A549 (cell line): ENCODE measurements around the gene RUNX2. TPM values are rescaled to one million over a fixed set of nuclear protein-coding genes. Genes with fewer than 3 reads are reported as not detected.
"Not testable (repeated sequence)": the region's sequence is repeated elsewhere in the genome, so short reads cannot be mapped to it uniquely, and the experiment has no call there.

Experiments used
- ATAC-seq, 2 experiments: fragments of 200-7000 bp in 1 of 2; fragments of >200 bp in 1 of 2; cut with Nextera tagmentation in 1 of 2; cut with Tn5 transposase in 1 of 2; 3 replicates each; pipeline versions ENCODE4 v1.8.0 to v1.9.1; 2018 to 2020; ENCODE audit warnings: mild to moderate bottlenecking in 1 of 2, moderate library complexity in 1 of 2
- CTCF ChIA-PET: fragments of 300-600 bp; sonication (Branson Sonifier 250); formaldehyde crosslinking; extraction: SDS; loops from one replicate; lab custom pipeline; 2021; ENCODE audit warnings: antibody characterized with exemption, inconsistent platforms; lab: Yijun Ruan, JAX
- POLR2A ChIA-PET: fragments of 350-600 bp; formaldehyde crosslinking; extraction: SDS; loops from one replicate; lab custom pipeline; 2021; ENCODE audit warnings: antibody characterized with exemption, inconsistent platforms; lab: Yijun Ruan, JAX
- DNase-seq, 2 experiments: peaks; one replicate each; pipeline versions ENCODE4 v3.0.0 to v3.0.0-alpha.2; 2011 to 2016; ENCODE audit warnings: low read depth in 1 of 2, low spot score in 1 of 2
- FAIRE-seq: peaks from 2 replicates; lab custom pipeline; 2011; peaks lifted over from hg19 to GRCh38; lab: Jason Lieb, UNC
- H3K27ac ChIP-seq, 2 experiments: fragments of >200 bp; sonication (Bioruptor Twin); formaldehyde crosslinking; 3 replicates each; pipeline ENCODE4 v1.5.1; 2016 to 2017
- H3K4me1 ChIP-seq: fragments of >200 bp; sonication (Bioruptor Twin); formaldehyde crosslinking; 3 replicates; pipeline ENCODE4 v1.6.1; 2016
- H3K4me2 ChIP-seq: fragments of >200 bp; sonication (Bioruptor Twin); formaldehyde crosslinking; 3 replicates; pipeline ENCODE4 v1.6.1; 2016
- H3K4me3 ChIP-seq: fragments of >200 bp; sonication (Bioruptor Twin); formaldehyde crosslinking; 3 replicates; pipeline ENCODE4 v1.5.1; 2016
- H3K9me3 ChIP-seq: fragments of >200 bp; sonication (Bioruptor Twin); formaldehyde crosslinking; 3 replicates; pipeline ENCODE4 v1.6.1; 2016
- BCL3 ChIP-seq: fragments of >200 bp; sonication (Bioruptor Twin); formaldehyde crosslinking; IDR thresholded peaks from 3 replicates; pipeline ENCODE4 v1.6.1; 2016
- BHLHE40 ChIP-seq: IDR thresholded peaks from 2 replicates; pipeline ENCODE4 v1.6.1; 2012; ENCODE audit warnings: low read depth, low read length, inconsistent platforms
- CEBPB ChIP-seq, 2 experiments: fragments of >200 bp in 1 of 2; sonication (Bioruptor Twin) in 1 of 2; formaldehyde crosslinking in 1 of 2; IDR thresholded peaks; 2 replicates each; pipeline ENCODE4 v1.6.1; 2012 to 2016
- CHD4 ChIP-seq: fragments of 200-600 bp; sonication (generic); IDR thresholded peaks from 2 replicates; pipeline ENCODE4 v1.6.1; 2016; ENCODE audit warnings: antibody characterized with exemption, mild to moderate bottlenecking, borderline replicate concordance
- E2F6 ChIP-seq: IDR thresholded peaks from 2 replicates; pipeline ENCODE4 v1.6.1; 2012; ENCODE audit warnings: low read depth, borderline replicate concordance
- ESRRA ChIP-seq: fragments of 150-350 bp; IDR thresholded peaks from 2 replicates; pipeline ENCODE4 v1.6.1; 2014; ENCODE audit warnings: mild to moderate bottlenecking, low read length, borderline replicate concordance
- GATA3 ChIP-seq: IDR thresholded peaks from 2 replicates; pipeline ENCODE4 v1.6.1; 2012; ENCODE audit warnings: borderline replicate concordance
- HMGXB4 ChIP-seq: fragments of 250-450 bp; sonication (Bioruptor Pico); IDR thresholded peaks from 2 replicates; pipeline ENCODE4 v1.5.0; 2021; ENCODE audit warnings: mild to moderate bottlenecking, moderate library complexity, borderline replicate concordance
- HOXB13 ChIP-seq: fragments of 250-450 bp; sonication (Bioruptor Pico); IDR thresholded peaks from 2 replicates; pipeline ENCODE4 v1.5.0; 2020; ENCODE audit warnings: low read depth, mild to moderate bottlenecking, moderate library complexity
- JUN ChIP-seq, 2 experiments: fragments of >200 bp; sonication (Bioruptor Twin); formaldehyde crosslinking; IDR thresholded peaks; 2 replicates in 1 of 2; 3 replicates in 1 of 2; pipeline ENCODE4 v1.6.1; 2016 to 2017
- JUNB ChIP-seq: fragments of >200 bp; sonication (Bioruptor Twin); formaldehyde crosslinking; IDR thresholded peaks from 2 replicates; pipeline ENCODE4 v1.6.1; 2016
- MAX ChIP-seq: IDR thresholded peaks from 2 replicates; pipeline ENCODE4 v1.6.1; 2012
- NR3C1 ChIP-seq: fragments of >200 bp; sonication (Bioruptor Twin); formaldehyde crosslinking; IDR thresholded peaks from 3 replicates; pipeline ENCODE4 v1.6.1; 2017
- POLR2AphosphoS2 ChIP-seq: conservative IDR thresholded peaks from 2 replicates; pipeline ENCODE4 v1.6.1; 2012; ENCODE audit warnings: low read length, improper control_type of control experiment, inconsistent platforms
- RCOR1 ChIP-seq: fragments of 150-350 bp; IDR thresholded peaks from 2 replicates; pipeline ENCODE4 v1.6.1; 2014; ENCODE audit warnings: antibody characterized with exemption, low read length, low read depth
- TP53 ChIP-seq: fragments of 250-450 bp; sonication (Bioruptor Pico); IDR thresholded peaks from 2 replicates; pipeline ENCODE4 v1.5.0; 2021; ENCODE audit warnings: mild to moderate bottlenecking, moderate library complexity
- ZFP36 ChIP-seq: fragments of 450-650 bp; IDR thresholded peaks from 2 replicates; pipeline ENCODE4 v1.6.1; 2014; ENCODE audit warnings: borderline replicate concordance; ENCODE audit not compliant: partially characterized antibody
- WGBS: methylation state at CpG from one replicate; pipeline ENCODE4 v1.1.6; 2017; ENCODE audit errors: missing lambda C conversion rate; 5-methylcytosine and 5-hydroxymethylcytosine counted together
- polyA plus RNA-seq, 4 experiments: library from polyadenylated mRNA; depleted of rRNA in 3 of 4; stranded (reverse); fragments of >200 nt; fragmentation: RNase III in 1 of 4; extraction: RNeasy Plus Mini Kit Qiagen cat#74134 plus additional on column Dnase treatment in 1 of 4; gene quantifications; 2 replicates in 3 of 4; 3 replicates in 1 of 4; pipeline ENCODE4 v1.2.3, GENCODE V29; 2011 to 2017

Gene RUNX2
- polyA plus RNA-seq, 2 of the 4 experiments (the other 2 are of a cell fraction), result 0.13 to 0.83 TPM

GRCh38 chr6:45668705-45669104 lies 340.6 kb downstream of the RUNX2 start:
- H3K9me3 ChIP-seq, result no peaks in the 10 kb centered on the region

GRCh38 chr6:45673167-45673566 lies 345.0 kb downstream of the RUNX2 start:
- DNase-seq, H3K4me1 ChIP-seq, POLR2A ChIA-PET, H3K27ac ChIP-seq, H3K9me3 ChIP-seq, H3K4me3 ChIP-seq, ATAC-seq, FAIRE-seq, H3K4me2 ChIP-seq, CTCF ChIA-PET: not testable (repeated sequence)
- WGBS, result 46% methylated on average over 6 of the region's 6 CpGs

More at GRCh38 chr6:45668705-45669104, 340.6 kb downstream of the RUNX2 start:
- Histone ChIP-seq H3K4me2 (no peak overlapping the region), H3K4me3 (no peak overlapping the region), H3K4me1 (no peaks in the 10 kb centered on the region), H3K27ac (no peak overlapping the region)
- FAIRE-seq (no peak), DNase-seq (no peak), ATAC-seq (no peak)
- ChIA-PET POLR2A (no interaction called here), CTCF (no interaction called here)
- WGBS, result 76% methylated on average over 7 of the region's 9 CpGs
- TF ChIP-seq CHD4 (no peak), HOXB13 (CRISPR knock-in tag) (no peak), POLR2AphosphoS2 (no peak), JUNB (no peak), E2F6 (no peak), HMGXB4 (no peak), RCOR1 (no peak)

- CTCF ChIA-PET, POLR2A ChIA-PET, H3K9me3 ChIP-seq, H3K4me3 ChIP-seq, ATAC-seq, H3K4me2 ChIP-seq, H3K27ac ChIP-seq, DNase-seq, H3K4me1 ChIP-seq, FAIRE-seq: not testable (repeated sequence)
- 59% methylated on average over 6 of the region's 14 CpGs for WGBS
These were observed 347.0 kb downstream of the RUNX2 start for GRCh38 chr6:45675166-45675565.

- H3K4me2 ChIP-seq, result no peak overlapping the region
- 72% methylated on average over 7 of the region's 11 CpGs for WGBS
- FAIRE-seq, result no peak
These were observed 347.5 kb downstream of the RUNX2 start for GRCh38 chr6:45675634-45676033.

More at GRCh38 chr6:45675634-45676033, 347.5 kb downstream of the RUNX2 start:
- CTCF ChIA-PET, result no interaction called here
- no peak for TF ChIP-seq MAX
- no peak for TF ChIP-seq ZFP36
- TF ChIP-seq BHLHE40, result no peak
- TF ChIP-seq JUN (IDR thresholded peaks at IDR 0.05), result no peak
- no peak for TF ChIP-seq NR3C1
- no peak for TF ChIP-seq POLR2AphosphoS2
- TF ChIP-seq GATA3, result no peak
- TF ChIP-seq RCOR1, result no peak
- no peak for TF ChIP-seq TP53 (CRISPR knock-in tag)
- TF ChIP-seq BCL3, result no peak
- TF ChIP-seq ESRRA, result no peak
- TF ChIP-seq CEBPB (IDR thresholded peaks at IDR 0.05), result no peak
- POLR2A ChIA-PET, result no interaction called here
- Histone ChIP-seq H3K27ac (no peak overlapping the region), H3K9me3 (peaks cover 3% of the 10 kb centered on the region; the same call in 1 of the 3 replicates), H3K4me3 (no peak overlapping the region), H3K4me1 (no peaks in the 10 kb centered on the region)
- DNase-seq (no peak), ATAC-seq (no peak)
